Fibroblast of villous mesenchyme (primary cell): ENCODE results near the gene SPA17. TPM values are rescaled to one million over a fixed set of nuclear protein-coding genes. Genes with fewer than 3 reads are reported as not detected.
A peak's percentile ranks its signal among the peaks of the same experiment; 100 is the strongest.

Experiments
- DNase-seq: peaks from one replicate; pipeline ENCODE4 v3.0.0-alpha.2; 2010; ENCODE audit warnings: low read depth
- H3K4me3 ChIP-seq: 2 replicates; pipeline ENCODE4 v1.5.1; 2011; ENCODE audit warnings: low read depth, mild to moderate bottlenecking, low read length
- total RNA-seq: library from RNA; depleted of rRNA; stranded (reverse); fragments of >200 nt; gene quantifications from 2 replicates; pipeline ENCODE4 v1.2.3, GENCODE V29; 2012
- TF ChIP-seq, protein P1 (sequence below): IDR thresholded peaks from 2 replicates; pipeline ENCODE4 v1.5.1; 2012; ENCODE audit warnings: low read depth, mild to moderate bottlenecking, low read length; ENCODE audit not compliant: insufficient read depth

The SPA17 gene
- total RNA-seq, 1 donor: 12.1 TPM

DNA sequence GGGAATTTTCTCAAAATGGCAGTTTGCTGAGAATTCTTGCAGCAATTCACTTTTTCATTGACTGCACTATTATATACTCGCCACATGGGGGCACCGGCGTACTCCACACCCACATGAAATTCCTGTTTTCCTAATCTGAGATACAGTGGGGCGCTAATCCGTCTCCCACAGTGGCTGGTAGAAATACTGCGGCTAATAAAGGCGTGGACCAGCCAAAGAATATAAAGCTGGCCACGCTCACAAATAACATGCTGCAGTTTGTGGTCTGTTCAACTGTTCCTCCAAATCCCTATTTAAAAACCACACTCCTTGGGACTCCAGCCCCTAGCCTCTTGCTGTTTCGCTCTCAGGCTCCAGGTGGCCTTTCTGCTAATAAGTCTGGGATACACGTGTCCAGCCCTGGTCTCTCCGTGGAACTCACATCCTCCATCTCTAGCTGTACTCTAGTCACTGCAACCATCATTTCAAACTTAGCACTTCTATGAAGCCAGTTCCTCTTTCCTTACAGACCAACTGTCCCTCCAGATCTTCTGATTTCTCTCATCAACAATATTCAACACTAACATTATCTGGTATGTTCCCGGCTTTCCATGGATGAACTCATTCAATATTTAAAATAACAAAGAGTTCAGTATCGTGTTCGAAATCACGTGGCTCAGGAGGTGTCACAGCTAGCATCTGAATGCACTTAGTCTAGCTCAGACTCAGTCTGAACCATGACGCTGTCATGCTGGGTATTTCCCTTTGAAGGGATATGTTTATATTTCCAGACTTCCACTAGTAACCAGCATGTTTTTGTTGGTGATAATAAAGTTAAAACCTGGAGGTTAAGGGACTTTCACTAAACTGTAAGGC is 29.1 kb upstream of the SPA17 start:
- peak; percentile 80 for DNase-seq
- H3K4me3 ChIP-seq: peak overlapping the region; percentile 24
- TF ChIP-seq, protein P1, sequence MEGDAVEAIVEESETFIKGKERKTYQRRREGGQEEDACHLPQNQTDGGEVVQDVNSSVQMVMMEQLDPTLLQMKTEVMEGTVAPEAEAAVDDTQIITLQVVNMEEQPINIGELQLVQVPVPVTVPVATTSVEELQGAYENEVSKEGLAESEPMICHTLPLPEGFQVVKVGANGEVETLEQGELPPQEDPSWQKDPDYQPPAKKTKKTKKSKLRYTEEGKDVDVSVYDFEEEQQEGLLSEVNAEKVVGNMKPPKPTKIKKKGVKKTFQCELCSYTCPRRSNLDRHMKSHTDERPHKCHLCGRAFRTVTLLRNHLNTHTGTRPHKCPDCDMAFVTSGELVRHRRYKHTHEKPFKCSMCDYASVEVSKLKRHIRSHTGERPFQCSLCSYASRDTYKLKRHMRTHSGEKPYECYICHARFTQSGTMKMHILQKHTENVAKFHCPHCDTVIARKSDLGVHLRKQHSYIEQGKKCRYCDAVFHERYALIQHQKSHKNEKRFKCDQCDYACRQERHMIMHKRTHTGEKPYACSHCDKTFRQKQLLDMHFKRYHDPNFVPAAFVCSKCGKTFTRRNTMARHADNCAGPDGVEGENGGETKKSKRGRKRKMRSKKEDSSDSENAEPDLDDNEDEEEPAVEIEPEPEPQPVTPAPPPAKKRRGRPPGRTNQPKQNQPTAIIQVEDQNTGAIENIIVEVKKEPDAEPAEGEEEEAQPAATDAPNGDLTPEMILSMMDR: peak; percentile 86

DNA sequence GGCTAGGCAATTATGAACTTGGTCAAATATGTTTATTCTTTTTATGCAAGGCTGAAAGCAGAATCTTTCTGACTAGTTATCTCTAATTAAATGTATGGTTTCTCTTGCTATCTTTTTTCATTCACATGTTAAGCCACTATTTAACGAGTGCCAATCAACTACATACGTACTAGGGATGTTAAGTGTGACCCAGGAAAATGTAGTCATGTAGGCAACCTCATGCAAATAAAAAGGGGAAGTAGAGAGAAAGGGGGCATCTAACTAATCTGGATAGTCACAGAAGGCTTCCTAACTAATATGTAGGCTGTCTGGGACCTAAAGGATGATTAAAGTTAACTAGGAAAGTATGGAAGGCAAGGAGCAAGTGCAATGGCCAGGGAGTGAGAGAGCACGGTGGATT is 27.6 kb upstream of the SPA17 start:
- DNase-seq: no peak
- H3K4me3 ChIP-seq: no peak overlapping the region
- TF ChIP-seq, protein P1: no peak

DNA sequence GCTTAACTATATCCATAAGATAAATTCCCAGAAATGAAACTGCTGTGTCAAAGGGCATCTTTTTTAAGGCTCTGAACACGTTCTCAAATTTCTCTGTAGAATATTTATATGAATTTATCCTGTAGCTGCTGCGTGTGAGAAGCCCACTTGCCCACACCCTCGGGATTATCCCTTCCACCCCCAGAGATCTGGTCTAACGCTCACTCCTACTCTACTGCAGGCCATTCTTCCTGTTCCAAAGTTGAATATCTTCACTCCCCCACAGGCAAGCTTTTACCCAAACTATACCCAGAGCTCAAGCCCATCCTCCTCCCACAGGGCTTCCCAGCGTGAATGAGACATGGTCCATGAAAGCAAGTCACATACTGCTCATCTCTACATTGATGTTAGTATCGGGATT is 25.1 kb upstream of the SPA17 start:
- TF ChIP-seq, protein P1: no peak
- no peak for DNase-seq
- H3K4me3 ChIP-seq: no peak overlapping the region

DNA sequence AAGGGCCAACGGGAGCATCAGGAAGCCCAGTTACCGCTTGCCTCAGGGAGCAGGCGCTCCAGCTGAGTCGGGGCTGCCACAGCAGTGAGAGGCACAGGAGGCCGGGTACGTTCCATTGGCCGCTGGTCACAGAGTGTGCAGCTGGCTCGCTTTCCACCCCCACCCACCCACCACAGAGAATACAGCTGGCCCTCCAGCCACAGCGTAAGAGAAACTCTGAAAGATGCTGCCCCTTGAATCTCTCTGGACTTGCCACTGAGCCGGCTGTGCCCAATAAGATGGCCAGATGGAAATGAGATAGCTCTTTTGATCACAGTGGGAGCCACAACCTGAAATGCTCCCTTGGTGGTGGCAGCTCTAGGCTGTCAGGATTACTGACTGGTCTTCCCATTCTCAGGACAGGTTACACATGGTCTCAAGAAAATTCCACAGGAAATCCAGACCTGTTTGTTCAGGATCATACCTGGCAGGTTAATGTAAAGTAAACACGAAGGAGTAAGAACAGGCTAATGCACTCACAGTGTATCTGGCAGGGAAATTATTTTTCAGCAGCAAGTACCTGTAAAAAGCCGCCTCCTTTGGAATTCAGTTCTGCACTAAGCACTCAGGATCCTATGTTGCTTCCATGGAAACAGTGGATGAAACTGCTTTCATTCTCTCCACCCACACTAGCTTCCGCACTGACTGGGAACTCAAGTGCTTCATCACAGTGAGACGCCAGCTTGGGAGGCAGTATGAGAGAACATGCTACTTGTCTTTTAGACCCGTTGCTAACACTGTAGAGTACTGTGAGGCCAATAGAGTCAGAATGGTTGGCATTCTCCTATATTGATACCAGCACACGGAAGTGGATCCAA is 16.7 kb upstream of the SPA17 start:
- TF ChIP-seq, protein P1: no peak
- DNase-seq: no peak

DNA sequence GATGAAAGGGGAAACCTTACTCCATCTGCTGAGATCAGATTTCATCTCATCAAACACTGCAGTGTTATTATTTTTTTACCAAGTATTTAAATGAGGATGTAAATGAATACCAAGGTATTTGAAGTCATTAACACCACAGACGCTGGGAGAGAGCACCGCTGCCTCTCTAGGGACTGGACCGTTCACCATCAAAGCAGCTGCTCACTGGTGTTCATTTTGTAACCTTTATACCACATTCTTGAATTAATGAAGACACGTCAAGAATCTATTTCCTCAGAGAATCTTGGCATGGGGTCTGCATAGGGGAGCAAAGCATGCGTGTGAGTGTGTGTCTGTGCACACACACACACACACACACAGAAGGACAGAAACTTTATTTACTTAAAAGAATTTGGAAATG is 15.8 kb upstream of the SPA17 start:
- DNase-seq: no peak
- TF ChIP-seq, protein P1: no peak
- no peak overlapping the region for H3K4me3 ChIP-seq

More for the DNA sequence above, 16.7 kb upstream of the SPA17 start:
- H3K4me3 ChIP-seq: no peak overlapping the region

DNA sequence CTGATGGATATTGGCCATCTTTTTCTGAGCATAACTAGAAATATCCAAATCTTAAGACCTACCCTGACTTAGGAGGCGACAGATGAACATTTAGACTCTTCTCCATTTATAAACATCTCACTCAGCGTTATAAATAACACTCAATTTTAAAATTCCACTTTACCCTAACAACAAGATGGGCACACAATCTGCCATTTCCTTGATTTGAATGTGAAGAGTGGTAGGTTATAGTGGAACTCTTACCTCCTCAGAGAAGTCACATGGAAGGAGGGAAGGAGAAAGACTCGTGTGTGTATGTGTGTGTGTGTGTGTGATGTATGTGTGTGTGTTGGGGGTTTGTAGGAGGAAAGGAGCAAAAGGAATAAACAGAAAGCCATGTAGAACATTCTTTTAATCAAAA is 15.2 kb upstream of the SPA17 start:
- no peak for DNase-seq
- TF ChIP-seq, protein P1: no peak
- H3K4me3 ChIP-seq: no peak overlapping the region
